HCEC 1CT (cell line): ENCODE results near the gene NOTCH1.

Experiments used
- DNase-seq: peaks from one replicate; pipeline ENCODE4 v3.0.0-alpha.2; 2017

NOTCH1 gene

DNA sequence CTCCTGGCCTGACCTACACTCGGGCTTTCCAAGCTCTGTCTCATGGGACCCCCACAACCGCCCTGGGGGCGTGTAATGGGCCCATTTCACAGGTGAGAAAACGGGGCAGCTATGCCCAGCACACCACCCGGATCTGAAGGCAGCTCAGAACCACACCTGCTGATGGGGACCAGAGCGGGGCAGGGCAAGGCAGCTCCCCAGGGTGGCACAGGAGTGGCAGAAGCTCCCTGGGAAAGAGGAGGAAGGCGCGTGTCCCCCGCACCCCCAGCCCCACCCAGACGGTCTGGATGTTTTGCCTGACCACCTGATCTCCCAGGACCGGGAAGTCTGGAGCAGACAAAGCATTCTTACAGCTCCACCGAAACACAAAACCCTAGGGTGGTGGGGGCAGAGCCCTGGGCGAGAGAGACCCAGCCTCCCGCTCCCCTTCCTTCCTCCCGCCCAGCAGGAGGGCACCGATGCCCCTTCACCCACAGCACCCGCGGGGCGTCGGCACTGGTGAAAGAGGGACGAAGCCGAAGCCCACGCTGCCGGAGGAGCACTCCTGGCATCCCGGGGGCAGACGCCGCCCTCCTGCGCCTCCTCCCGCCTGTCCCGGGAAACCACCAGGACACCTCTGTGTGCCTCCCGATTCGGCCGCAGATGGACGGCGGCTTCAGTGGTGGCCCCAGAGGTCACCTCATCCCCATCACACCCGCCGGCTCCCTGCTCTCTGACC lies 14.5 kb downstream of the NOTCH1 start:
- DNase-seq: no peak

DNA sequence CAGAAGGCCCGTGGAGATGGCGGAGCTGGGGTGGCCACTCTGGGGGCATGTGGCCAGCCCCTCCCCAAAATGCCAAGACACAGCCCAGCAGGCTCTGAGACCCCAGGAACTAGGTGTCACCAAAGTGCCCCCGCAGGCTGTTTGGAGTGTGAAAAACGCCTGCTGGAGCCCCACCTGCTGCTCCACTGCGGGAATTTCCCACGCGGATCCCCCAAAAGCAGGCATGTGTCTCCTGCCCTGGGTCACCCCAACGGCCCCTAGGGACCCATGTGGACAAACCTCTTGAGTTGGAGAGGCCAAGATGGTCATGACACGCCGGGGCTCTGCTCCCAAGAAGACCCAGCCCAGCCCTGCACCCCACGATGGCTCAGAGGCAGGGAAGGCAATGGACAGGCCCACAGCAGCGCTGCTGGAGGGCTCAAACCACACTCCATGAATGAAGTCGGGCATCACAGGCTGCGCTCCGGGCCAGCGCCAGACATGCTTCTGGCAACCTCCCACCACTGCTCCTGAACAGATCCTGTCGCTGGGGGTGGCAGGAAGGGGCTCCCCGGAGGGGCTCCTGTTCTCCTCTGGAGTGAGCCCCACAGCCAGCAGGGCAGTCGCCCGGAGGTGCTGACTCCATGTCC lies 15.3 kb downstream of the NOTCH1 start:
- no peak for DNase-seq

GRCh38 chr9:136529516-136530460 lies 16.1 kb downstream of the NOTCH1 start:
- DNase-seq: no peak

DNA sequence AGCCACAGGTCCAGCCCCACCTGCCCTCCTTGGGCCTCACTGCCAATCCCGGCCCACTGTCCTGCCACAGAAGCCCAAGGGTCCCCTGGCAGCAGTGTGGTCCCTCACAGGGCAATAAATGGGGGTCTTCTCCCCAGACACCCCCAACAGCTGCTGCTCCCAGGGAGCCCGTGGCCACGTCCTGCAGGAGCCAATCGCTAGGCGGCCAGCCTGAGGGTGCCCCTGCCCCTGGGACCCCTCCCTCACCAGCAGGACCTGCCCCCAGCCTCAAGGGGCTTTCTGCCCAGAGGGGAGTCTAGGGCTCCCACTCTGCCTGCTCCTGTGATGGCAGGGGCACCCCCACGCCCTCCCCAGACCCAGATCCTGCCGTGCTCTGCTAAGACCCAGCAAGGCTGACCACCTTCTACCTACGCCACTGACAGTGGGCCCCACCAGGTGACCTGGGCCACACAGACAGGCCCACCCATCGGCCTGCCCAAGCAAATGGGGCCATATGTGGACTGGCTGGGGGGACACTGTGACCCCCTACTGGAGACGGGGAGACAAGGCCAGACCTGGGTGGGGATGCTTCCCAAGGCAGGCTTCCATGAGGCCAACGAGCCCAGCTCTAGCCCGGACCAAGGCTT lies 17.0 kb downstream of the NOTCH1 start:
- no peak for DNase-seq

DNA sequence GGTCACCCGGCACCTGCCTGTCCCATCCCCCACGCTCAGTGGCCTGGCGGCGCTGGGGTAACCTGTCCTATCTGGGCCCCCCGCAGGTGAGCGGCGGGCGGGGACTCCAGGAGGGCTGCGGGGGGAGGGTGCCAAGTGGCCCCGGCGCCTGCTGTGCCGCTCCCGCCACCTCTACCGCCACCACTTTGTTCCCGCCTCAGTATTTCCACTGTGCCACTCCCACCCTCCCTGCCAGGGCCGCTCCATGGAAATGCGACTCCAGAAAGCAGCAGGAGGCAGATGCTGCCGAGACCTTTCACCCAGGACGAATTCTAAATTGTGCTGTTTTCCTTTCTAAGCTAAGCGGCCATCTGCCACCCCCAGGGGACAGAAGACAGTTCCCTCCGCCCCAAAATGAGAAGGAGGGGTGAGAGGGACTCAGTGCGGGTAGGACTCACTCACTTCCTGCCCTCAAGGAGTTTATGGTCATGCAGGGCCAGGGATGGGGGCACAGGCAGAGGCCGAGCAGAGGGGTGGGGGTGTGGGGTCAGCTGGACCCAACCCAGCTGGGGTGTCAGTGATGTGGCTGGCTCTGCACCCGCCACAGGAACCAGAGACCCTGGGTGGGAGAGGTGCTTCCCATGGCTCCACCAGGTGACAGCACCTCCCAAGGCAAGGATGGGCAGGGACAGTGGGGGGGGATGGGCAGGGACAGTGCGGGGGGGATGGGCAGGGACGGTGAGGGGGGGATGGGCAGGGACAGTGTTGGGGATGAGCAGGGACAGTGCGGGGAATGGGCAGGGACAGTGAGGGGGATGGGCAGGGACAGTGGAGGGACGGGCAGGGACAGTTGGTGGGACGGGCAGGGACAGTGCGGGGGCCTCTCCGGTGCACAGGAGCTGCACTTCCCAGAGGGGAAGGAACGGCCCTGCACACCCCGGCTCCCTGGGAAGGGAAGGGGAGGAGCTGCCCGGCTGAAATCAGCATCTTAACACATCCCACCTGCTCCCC lies 17.8 kb downstream of the NOTCH1 start:
- no peak for DNase-seq

DNA sequence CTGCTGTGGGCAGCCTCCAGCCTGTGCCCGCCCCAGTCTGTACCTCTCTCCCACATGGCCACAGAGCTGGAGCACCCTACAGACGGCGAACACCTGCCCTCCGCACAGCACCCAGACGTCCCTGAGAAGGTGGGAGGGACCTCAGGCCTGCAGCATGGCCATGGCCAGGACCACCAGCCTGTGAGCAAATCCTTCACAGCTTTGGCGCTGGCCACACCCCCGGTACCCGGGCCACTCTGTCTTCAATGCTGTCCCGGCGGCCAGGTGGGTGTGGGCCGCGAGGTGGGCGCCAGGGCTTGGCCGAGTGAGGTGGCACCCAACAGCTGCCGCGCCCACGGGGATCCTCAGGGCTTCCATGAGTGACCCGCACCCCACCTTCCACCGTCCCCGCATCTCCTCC lies 18.7 kb downstream of the NOTCH1 start:
- DNase-seq: no peak

- DNase-seq: no peak
Observed at GRCh38 chr9:136526625-136527066, 19.2 kb downstream of the NOTCH1 start.

DNA sequence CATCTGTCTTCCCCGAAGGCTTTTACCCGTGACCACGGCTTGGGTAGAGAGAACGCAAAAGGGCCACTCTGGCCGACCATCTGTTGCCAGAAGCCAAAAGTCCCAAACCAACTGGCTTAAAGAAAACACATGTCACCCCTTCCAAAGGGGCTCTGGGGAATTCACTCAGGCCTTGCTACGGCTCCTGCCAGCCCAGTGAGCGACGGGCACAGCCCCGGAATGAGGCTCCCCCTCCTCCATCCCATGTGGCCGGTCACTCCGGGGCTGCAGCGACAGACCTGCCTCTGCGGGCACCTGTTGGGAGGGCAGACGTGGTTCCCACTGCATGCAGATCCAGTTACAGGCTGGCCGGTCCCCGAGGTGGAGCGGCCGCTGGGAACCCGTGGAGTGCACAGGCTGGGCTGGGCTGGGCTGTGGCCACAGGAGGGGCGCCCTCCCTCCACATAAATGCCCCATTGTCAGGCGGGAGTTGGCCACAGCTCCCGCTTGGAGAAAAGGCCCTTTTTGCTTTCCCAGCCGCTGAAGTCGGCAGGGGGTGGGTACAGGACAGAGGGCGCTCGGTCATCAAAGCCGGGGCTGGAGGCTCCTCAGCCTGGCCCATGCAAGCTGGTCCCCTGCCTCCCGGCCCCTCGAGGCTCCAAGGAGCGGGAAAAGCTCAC lies 19.9 kb downstream of the NOTCH1 start:
- no peak for DNase-seq

DNA sequence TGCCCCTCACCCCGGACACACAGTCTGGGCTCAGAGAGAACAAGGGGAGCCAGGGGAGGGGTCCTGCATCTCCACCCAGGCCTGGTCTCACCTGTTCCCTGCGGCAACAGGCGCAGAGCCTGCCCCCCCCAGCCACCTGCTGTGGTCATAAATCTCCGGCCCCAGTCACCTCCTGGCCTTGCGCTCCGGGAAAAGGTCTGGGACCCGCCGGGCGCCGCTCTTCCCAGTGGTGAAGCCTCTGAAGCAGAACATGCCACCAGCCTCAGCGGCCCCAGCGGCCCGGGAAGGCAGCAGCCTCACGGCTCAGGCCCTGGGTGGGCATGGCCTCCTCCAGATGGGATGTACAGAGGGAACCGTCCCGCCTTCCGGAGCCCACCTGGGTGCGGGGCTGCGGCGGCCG lies 20.6 kb downstream of the NOTCH1 start:
- no peak for DNase-seq

GRCh38 chr9:136522314-136523237 lies 23.3 kb downstream of the NOTCH1 start:
- DNase-seq: no peak

GRCh38 chr9:136521537-136521936 lies 24.3 kb downstream of the NOTCH1 start:
- no peak for DNase-seq

GRCh38 chr9:136520053-136520540 lies 25.8 kb downstream of the NOTCH1 start:
- DNase-seq: no peak

- DNase-seq: no peak
Observed at GRCh38 chr9:136519263-136520052, 26.4 kb downstream of the NOTCH1 start.

- no peak for DNase-seq
Observed at GRCh38 chr9:136518623-136519022, 27.2 kb downstream of the NOTCH1 start.

- no peak for DNase-seq
Observed at GRCh38 chr9:136517950-136518349, 27.9 kb downstream of the NOTCH1 start.

DNA sequence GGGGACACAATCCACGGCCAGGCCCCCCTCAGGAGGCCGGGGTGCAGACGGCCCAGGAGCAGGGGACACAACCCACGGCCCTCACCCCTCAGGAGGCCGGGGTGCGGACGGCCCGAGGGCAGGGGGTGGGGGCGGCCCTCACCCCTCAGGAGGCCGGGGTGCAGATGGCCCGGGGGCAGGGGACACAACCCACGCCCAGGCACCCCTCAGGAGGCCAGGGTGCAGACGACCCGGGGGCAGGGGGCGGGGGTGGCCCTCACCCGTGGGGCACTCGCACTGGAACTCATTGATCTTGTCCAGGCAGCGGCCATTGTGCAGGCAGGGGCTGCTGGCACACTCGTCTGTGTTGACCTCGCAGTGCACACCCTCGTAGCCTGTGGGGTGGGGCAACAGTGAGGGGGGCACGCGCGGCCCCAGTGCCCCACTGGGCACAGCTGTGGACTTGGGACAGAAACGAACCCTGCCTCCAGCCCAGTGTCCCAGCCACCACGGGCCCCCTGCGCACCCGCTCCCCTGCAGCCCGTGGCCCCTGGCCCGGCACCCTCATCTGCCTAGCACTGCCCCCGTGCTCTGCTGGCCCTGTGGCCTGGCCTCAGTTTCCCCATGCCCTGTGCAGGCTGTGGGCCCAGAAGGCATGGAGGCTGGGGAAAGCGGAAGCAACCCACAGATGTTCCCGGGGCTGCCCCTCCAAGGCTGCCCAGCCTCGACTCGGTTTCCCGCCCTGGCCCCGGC lies 28.7 kb downstream of the NOTCH1 start:
- no peak for DNase-seq

DNA sequence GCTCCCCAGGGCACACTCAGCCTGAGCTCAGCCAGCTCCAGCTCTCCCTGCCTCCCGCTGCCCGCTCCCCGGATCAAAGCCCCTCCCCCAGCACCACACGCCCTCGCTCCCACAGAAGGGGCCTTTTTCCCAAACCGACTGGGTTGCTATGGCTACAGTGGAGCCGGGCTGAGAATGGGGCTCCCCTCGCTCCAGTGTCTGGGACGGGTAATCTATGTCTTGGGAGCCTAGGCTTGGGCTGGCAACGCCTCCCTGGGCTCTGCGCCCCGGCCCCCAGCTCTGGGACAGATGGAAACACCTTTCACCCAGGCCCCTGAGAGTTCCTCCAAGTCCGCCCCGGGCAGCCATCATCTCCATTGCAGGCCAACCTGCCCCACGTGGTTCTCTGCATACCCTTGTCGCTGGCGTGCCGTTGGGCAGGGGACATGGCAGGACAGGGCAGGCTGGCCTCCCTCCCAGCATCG lies 29.6 kb downstream of the NOTCH1 start:
- DNase-seq: no peak

DNA sequence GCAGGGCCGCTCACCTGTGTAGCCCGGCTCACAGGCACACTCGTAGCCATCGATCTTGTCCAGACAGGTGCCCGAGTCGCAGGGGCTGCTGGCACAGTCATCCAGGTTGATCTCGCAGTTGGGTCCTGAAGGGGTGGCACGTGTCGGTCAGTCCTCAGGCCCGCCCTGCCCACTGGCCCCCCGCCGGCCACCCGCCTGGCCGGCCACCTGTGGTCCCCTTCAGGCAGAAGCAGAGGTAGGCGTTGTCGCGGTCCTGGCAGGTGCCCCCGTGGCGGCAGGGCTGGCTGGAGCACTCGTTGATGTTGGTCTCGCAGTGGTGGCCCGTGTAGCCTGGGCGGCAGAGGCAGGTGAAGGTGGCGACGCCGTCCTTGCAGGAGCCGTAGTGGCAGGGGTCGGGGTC lies 30.6 kb downstream of the NOTCH1 start:
- no peak for DNase-seq
